ENCODE results near the gene CCDC184.
"Not testable (repeated sequence)": the region's sequence is repeated elsewhere in the genome, so short reads cannot be mapped to it uniquely, and the experiment has no call there.

The CCDC184 gene

GRCh38 chr12:48216785-48217184, 33.3 kb downstream of the CCDC184 start:
- no peak for DNase-seq

DNA sequence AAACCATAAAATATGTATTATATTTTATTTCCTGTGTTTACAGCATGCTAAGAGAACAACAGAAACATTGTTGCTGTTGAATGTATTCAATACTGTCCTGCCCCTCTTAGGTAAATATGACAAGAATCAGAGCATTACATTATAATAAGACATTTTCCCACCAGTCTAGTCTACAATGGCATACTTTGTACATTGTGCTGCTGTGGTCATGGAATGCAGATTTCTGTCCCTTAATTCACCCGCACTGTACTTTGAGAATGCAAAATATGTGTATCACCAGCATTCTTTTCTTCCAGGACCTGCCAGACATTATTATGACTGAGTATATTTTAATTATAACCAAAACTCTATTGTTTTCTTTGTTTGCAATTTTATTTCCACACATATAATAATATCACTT, 36.2 kb downstream of the CCDC184 start:
- no peak for DNase-seq

DNA sequence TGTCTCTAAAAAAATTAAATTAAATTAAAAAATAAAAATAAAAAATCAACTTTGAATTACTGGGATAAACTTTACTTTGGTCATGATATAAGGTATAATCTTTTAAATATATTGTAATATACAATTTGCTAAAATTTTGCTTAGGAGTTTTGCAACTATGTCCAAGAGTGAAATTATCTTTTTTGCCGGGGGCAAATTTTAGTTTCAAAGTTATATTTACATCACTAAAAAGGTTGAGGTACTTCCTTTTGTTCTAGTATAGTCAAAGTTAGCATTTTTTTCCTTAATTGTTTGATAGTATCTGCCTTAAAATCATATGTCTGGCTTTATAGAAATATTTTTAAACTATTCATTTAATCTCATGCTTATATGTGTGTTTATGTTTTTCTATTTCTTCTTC, 37.3 kb downstream of the CCDC184 start:
- no peak for DNase-seq

GRCh38 chr12:48221645-48222044, 38.2 kb downstream of the CCDC184 start:
- no peak for DNase-seq

- not testable (repeated sequence) for DNase-seq
These were observed 41.1 kb downstream of the CCDC184 start for GRCh38 chr12:48224533-48224932.

DNA sequence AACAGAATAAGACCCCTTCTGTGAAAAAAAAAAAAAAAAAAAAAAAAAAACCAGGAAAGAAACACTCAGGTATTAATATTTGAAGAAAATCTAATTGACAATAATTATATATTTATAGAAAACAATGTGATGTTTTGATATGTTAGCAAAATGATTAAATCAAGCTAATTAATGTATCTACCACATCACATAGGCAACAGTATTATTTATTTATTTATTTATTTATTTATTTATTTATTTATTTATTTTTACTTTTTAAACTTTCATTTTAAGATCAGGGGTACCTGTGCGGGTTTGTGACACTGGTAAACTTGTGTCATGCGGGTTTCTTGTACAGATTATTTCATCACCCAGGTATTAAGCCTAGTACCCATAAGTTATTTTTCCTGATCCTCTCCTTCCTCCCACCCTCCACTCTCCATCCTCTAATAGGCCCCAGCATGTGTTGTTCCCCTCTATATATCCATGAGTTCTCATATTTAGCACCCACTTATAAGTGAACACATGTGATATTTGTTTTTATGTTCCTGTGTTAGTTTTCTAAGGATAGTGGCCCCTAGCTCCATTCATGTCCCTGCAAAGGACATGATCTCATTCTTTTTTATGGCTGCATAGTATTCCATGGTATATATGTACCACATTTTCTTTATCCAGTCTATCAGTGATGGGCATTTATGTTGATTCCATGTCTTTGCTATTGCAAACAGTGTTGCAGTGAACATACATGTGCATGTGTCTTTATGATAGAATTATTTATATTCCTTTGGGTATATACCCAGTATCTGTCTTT, 47.9 kb downstream of the CCDC184 start:
- DNase-seq: not testable (repeated sequence)
